ENCODE results near the gene OR5T3.
"Not testable (repeated sequence)": the region's sequence is repeated elsewhere in the genome, so short reads cannot be mapped to it uniquely, and the experiment has no call there.

Gene OR5T3

DNA sequence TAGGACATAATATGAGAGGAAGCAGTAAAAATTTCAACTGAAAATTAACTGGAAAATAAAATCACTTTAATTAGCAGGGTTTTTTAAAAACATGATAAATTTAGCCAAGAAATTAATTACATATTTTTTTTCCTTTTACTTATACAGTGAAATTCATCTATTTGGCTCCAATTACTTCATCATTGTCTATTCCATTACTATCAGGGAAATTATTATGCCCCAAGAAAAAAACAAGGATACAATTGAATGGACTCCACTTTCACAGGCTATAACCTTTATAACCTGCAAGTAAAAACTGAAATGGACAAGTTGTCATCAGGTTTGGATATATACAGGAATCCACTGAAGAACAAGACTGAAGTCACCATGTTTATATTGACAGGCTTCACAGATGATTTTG lies at the start of gene OR5T3:
TSS of gene OR5T3 (plus strand) at position 301 of the 400 bp plus-strand sequence. CDS start at position 301, 0 bp downstream.
- TF ChIP-seq, protein P1, sequence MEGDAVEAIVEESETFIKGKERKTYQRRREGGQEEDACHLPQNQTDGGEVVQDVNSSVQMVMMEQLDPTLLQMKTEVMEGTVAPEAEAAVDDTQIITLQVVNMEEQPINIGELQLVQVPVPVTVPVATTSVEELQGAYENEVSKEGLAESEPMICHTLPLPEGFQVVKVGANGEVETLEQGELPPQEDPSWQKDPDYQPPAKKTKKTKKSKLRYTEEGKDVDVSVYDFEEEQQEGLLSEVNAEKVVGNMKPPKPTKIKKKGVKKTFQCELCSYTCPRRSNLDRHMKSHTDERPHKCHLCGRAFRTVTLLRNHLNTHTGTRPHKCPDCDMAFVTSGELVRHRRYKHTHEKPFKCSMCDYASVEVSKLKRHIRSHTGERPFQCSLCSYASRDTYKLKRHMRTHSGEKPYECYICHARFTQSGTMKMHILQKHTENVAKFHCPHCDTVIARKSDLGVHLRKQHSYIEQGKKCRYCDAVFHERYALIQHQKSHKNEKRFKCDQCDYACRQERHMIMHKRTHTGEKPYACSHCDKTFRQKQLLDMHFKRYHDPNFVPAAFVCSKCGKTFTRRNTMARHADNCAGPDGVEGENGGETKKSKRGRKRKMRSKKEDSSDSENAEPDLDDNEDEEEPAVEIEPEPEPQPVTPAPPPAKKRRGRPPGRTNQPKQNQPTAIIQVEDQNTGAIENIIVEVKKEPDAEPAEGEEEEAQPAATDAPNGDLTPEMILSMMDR (IDR thresholded peaks at IDR 0.05; ENCODE audit: low read depth, low read length, missing control alignments): no peak
- H3K4me3 ChIP-seq (replicated peaks; ENCODE audit: low read depth, low read length): no peak within 1 kb of the TSS
- DNase-seq (ENCODE audit: extremely low read depth, low read depth): no peak

GRCh38 chr11:56207790-56208189 lies 44.3 kb upstream of the OR5T3 start:
- H3K4me3 ChIP-seq (replicated peaks; ENCODE audit: low read depth, low read length): no peak overlapping the region
- no peak for DNase-seq (ENCODE audit: extremely low read depth, low read depth)
- TF ChIP-seq, protein P1 (IDR thresholded peaks at IDR 0.05; ENCODE audit: low read depth, low read length, missing control alignments): no peak

- no peak for DNase-seq (ENCODE audit: extremely low read depth, low read depth)
- TF ChIP-seq, protein P1 (IDR thresholded peaks at IDR 0.05; ENCODE audit: low read depth, low read length, missing control alignments): no peak
- no peak overlapping the region for H3K4me3 ChIP-seq (replicated peaks; ENCODE audit: low read depth, low read length)
Observed at GRCh38 chr11:56214537-56214936, 37.5 kb upstream of the OR5T3 start.

DNA sequence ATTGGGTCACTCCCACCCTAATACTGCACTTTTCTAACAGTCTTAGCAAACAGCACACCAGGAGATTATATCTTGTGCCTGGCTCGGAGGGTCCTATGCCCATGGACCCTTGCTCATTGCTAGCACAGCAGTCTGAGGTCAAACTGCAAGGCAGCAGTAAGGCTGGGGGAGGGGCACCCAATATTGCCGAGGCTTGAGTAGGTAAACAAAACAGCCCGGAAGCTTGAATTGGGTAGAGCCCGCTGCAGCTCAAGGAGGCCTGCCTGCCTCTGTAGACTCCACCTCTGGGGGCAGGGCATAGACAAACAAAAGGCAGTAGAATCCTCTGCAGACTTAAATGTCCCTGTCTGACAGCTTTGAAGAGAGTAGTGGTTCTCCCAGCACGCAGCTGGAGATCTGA lies 32.3 kb upstream of the OR5T3 start:
- not testable (repeated sequence) for DNase-seq (ENCODE audit: extremely low read depth, low read depth); H3K4me3 ChIP-seq (replicated peaks; ENCODE audit: low read depth, low read length)

DNA sequence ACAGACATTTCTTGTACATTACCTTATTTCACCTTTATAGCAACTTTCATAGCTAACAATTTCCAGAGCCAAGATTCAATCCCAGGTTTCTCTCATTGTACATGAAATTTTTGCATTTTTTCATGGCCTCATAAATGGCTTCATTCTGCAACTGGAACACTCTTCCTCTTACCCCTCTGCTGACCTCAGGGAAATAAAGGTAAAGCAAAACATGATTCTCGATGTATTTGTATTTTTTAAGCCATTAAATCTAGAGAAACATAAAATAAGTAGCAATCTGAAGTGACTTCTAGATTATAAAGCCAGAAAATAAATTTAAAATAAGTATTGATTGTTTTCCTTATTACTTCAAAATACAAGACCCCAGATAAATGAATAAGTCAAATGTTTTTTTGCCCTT lies 17.9 kb upstream of the OR5T3 start, which contains the start of gene OR5T2:
TSS of gene OR5T2 (minus strand) at position 101 of the 400 bp plus-strand sequence. CDS start 1,193 bp downstream, outside the sequence.
- no peak within 1 kb of the TSS for H3K4me3 ChIP-seq (replicated peaks; ENCODE audit: low read depth, low read length)
- TF ChIP-seq, protein P1 (IDR thresholded peaks at IDR 0.05; ENCODE audit: low read depth, low read length, missing control alignments): no peak
- DNase-seq (ENCODE audit: extremely low read depth, low read depth): no peak

- TF ChIP-seq, protein P1 (IDR thresholded peaks at IDR 0.05; ENCODE audit: low read depth, low read length, missing control alignments): no peak
- H3K4me3 ChIP-seq (replicated peaks; ENCODE audit: low read depth, low read length): no peak overlapping the region
- DNase-seq (ENCODE audit: extremely low read depth, low read depth): no peak
Observed at GRCh38 chr11:56271092-56271491, 19.0 kb downstream of the OR5T3 start.

DNA sequence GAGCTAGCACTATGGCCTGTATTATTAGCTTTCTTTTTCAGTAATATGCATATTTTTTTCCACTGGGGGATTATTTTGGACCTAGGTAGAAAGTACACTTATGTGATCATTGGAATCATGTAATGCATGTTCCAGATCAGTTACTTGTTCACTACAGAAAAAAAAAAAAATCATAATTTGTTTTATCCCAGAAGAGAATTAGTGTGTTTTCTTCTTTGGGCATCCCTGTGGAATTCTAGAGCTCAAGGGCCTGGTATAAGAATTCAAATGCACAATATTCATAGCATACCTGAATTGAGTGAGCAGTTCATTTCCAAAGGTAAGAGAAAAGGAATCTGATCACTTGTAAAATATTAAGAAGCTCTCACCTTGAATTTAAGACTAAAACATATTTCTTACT lies 21.8 kb downstream of the OR5T3 start, which contains the start of gene OR5T1:
TSS of gene OR5T1 (plus strand) at position 301 of the 400 bp plus-strand sequence. CDS start 1,485 bp downstream, outside the sequence.
- no peak for DNase-seq (ENCODE audit: extremely low read depth, low read depth)
- TF ChIP-seq, protein P1 (IDR thresholded peaks at IDR 0.05; ENCODE audit: low read depth, low read length, missing control alignments): no peak
- no peak within 1 kb of the TSS for H3K4me3 ChIP-seq (replicated peaks; ENCODE audit: low read depth, low read length)

All from HFF-Myc (cell line).